ENCODE data around the gene DTX3.

DNA sequence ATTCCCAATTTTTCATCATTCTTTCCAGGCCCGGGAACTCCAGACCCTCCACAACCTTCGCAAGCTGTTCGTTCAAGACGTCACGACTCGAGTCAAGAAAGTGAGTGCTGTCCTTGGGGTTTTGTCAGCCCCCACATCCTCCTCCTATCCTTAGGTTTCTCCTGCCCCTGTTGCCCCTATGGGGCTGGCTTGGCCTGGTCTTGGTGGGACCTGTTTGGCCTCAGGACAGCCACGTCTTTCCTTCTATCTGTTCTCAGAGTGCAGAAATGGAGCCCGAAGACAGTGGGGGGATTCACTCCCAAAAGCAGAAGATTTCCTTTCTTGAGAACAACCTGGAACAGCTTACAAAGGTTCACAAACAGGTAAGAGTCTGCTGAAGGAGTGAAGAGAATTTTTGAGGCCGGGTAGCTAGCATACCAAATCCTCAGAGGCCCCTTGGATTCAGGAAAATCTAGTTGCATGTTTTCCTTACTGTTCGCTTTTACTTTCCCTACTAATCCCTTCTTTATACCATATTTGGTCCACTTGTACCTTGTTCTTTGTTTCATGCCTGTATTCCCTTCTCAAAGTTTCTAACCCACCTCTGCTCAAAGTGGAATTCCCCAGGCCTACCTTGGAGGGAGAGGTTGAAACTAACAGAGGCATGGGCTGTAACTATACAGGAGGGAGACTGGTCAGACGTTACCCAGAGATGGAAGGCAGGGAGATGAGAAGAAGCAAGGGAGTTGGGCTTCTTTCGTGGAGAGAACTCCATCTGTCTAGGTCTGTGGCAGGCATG, 26.5 kb upstream of the DTX3 start:
- TF ChIP-seq, protein P1, sequence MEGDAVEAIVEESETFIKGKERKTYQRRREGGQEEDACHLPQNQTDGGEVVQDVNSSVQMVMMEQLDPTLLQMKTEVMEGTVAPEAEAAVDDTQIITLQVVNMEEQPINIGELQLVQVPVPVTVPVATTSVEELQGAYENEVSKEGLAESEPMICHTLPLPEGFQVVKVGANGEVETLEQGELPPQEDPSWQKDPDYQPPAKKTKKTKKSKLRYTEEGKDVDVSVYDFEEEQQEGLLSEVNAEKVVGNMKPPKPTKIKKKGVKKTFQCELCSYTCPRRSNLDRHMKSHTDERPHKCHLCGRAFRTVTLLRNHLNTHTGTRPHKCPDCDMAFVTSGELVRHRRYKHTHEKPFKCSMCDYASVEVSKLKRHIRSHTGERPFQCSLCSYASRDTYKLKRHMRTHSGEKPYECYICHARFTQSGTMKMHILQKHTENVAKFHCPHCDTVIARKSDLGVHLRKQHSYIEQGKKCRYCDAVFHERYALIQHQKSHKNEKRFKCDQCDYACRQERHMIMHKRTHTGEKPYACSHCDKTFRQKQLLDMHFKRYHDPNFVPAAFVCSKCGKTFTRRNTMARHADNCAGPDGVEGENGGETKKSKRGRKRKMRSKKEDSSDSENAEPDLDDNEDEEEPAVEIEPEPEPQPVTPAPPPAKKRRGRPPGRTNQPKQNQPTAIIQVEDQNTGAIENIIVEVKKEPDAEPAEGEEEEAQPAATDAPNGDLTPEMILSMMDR (IDR thresholded peaks at IDR 0.05), result no peak
- TF ChIP-seq POLR2AphosphoS5 (IDR thresholded peaks at IDR 0.05) (no peak), POLR2A (IDR thresholded peaks at IDR 0.05) (no peak)

Data from sigmoid colon (tissue), 4 donors.